Muscle of arm (tissue), 12 donors: ENCODE measurements around the gene ZNF135. TPM values are rescaled to one million over a fixed set of nuclear protein-coding genes. Genes with fewer than 3 reads are reported as not detected.

ENCODE experiments used
- DNase-seq: peaks from one replicate; pipeline ENCODE4 v3.0.0-alpha.2; 2013
- polyA plus RNA-seq, 12 donors: library from polyadenylated mRNA; unstranded; fragments of 120-200 nt; gene quantifications; one replicate each; pipeline ENCODE4 v1.2.1, GENCODE V29; 2013; ENCODE audit not compliant: insufficient read length in 12 of 12

ZNF135 gene
- polyA plus RNA-seq, 12 donors, result 10.4 to 29.7 (median 14.2) TPM; not detected in 1

GRCh38 chr19:58045411-58046050 lies 13.6 kb upstream of the ZNF135 start:
- DNase-seq, result no peak

GRCh38 chr19:58046856-58047255 lies 12.2 kb upstream of the ZNF135 start:
- DNase-seq, result no peak

- no peak for DNase-seq
These were observed 11.4 kb upstream of the ZNF135 start for GRCh38 chr19:58047672-58048071.

- DNase-seq, result no peak
These were observed 6.8 kb upstream of the ZNF135 start for GRCh38 chr19:58052256-58052655.

GRCh38 chr19:58053480-58054156 lies 5.5 kb upstream of the ZNF135 start:
- DNase-seq, result no peak

- peak; percentile 66 for DNase-seq
These were observed 3.9 kb upstream of the ZNF135 start for GRCh38 chr19:58054901-58055874.

GRCh38 chr19:58056261-58056660 lies 2.8 kb upstream of the ZNF135 start:
- DNase-seq, result no peak

GRCh38 chr19:58056861-58057260 lies 2.2 kb upstream of the ZNF135 start:
- no peak for DNase-seq

- DNase-seq, result no peak
These were observed 615 bp upstream of the ZNF135 start for GRCh38 chr19:58058467-58058866.

- DNase-seq, result no peak
These were observed 593 bp downstream of the ZNF135 start for GRCh38 chr19:58059671-58060078.

GRCh38 chr19:58060231-58060630 lies 1.1 kb downstream of the ZNF135 start:
- DNase-seq, result no peak

- no peak for DNase-seq
These were observed 4.6 kb downstream of the ZNF135 start for GRCh38 chr19:58063712-58064111.

GRCh38 chr19:58067240-58067912 lies 8.3 kb downstream of the ZNF135 start:
- DNase-seq, result no peak

- no peak for DNase-seq
These were observed 20.7 kb downstream of the ZNF135 start for GRCh38 chr19:58079792-58080191.

- no peak for DNase-seq
These were observed 23.9 kb downstream of the ZNF135 start for GRCh38 chr19:58083021-58083420.

GRCh38 chr19:58084596-58085347 lies 25.7 kb downstream of the ZNF135 start:
- no peak for DNase-seq

- no peak for DNase-seq
These were observed 26.3 kb downstream of the ZNF135 start for GRCh38 chr19:58085348-58085875.

- DNase-seq, result no peak
These were observed 28.0 kb downstream of the ZNF135 start for GRCh38 chr19:58086825-58087710.

- DNase-seq, result no peak
These were observed 29.5 kb downstream of the ZNF135 start for GRCh38 chr19:58088521-58089052.
